HepG2 (cell line): ENCODE measurements around the gene PHF21B. TPM values are rescaled to one million over a fixed set of nuclear protein-coding genes. Genes with fewer than 3 reads are reported as not detected.
"Not testable (repeated sequence)": the region's sequence is repeated elsewhere in the genome, so short reads cannot be mapped to it uniquely, and the experiment has no call there.

Experiments used
- ATAC-seq: fragments of 200-7000 bp; cut with Tn5 transposase; 3 replicates; pipeline ENCODE4 v1.9.1; 2020; ENCODE audit warnings: mild to moderate bottlenecking, moderate library complexity
- BruUV-seq: library from RNA; stranded (reverse); fragments of 400-500 nt; replicated peaks from 2 replicates; lab custom pipeline; 2021; lab: Mats Ljungman, UMichigan
- CTCF ChIA-PET: fragments of 300-600 bp; formaldehyde crosslinking; extraction: SDS; loops from one replicate; lab custom pipeline; 2021; ENCODE audit warnings: low total read pairs, inconsistent platforms, low intra/inter-chr PET ratio; lab: Yijun Ruan, JAX
- POLR2A ChIA-PET: fragments of 350-600 bp; sonication (Branson Sonifier 250); formaldehyde crosslinking; loops from one replicate; lab custom pipeline; 2020; ENCODE audit warnings: antibody characterized with exemption, inconsistent platforms; lab: Yijun Ruan, JAX
- DNase-seq: peaks from one replicate; pipeline ENCODE4 v3.0.0-alpha.2; 2015; ENCODE audit warnings: low spot score
- FAIRE-seq: peaks from 3 replicates; lab custom pipeline; 2011; peaks lifted over from hg19 to GRCh38; lab: Jason Lieb, UNC
- H2AFZ ChIP-seq: one replicate; pipeline ENCODE4 v1.6.1; 2011; ENCODE audit warnings: low read length, inconsistent platforms
- H3K27ac ChIP-seq: fragments of 300-600 bp; 3 replicates; pipeline ENCODE4 v1.8.0; 2011; ENCODE audit warnings: mixed run types, mild to moderate bottlenecking, mixed read lengths, low read length, inconsistent platforms; ENCODE audit not compliant: insufficient read depth; ENCODE audit errors: extremely low read length
- H3K27me3 ChIP-seq, 2 experiments: fragments of 200-600 bp in 1 of 2; 2 replicates in 1 of 2; 3 replicates in 1 of 2; pipeline versions ENCODE4 v1.6.0 to v1.8.0; 2011; ENCODE audit warnings: low read length in 2 of 2, mild to moderate bottlenecking in 2 of 2, moderate library complexity in 2 of 2, inconsistent platforms in 1 of 2; ENCODE audit not compliant: insufficient read depth in 2 of 2, control insufficient read depth in 1 of 2
- H3K36me3 ChIP-seq, 2 experiments: fragments of 200-600 bp in 1 of 2; replicated peaks in 1 of 2; 2 replicates in 1 of 2; 3 replicates in 1 of 2; pipeline versions ENCODE4 v1.5.1 to v1.8.0; 2011; ENCODE audit warnings: low read length in 2 of 2, inconsistent platforms in 1 of 2; ENCODE audit not compliant: insufficient read depth in 2 of 2, control insufficient read depth in 1 of 2
- H3K4me1 ChIP-seq: 2 replicates; pipeline ENCODE4 v1.5.1; 2012; ENCODE audit warnings: low read length, inconsistent platforms; ENCODE audit not compliant: insufficient read depth
- H3K4me2 ChIP-seq: 2 replicates; pipeline ENCODE4 v1.6.0; 2011; ENCODE audit warnings: low read depth, low read length, inconsistent platforms
- H3K4me3 ChIP-seq, 3 experiments: fragments of 200-600 bp in 1 of 3; sonication (generic), shearing (Covaris generic) in 1 of 3; replicated peaks in 1 of 3; 2 replicates each; pipeline ENCODE4 v1.5.1; 2011 to 2016; ENCODE audit warnings: low read length in 3 of 3, inconsistent platforms in 2 of 3, low read depth in 2 of 3, mild to moderate bottlenecking in 2 of 3, control low read depth in 1 of 3, mixed read lengths in 1 of 3; ENCODE audit not compliant: insufficient read depth in 1 of 3
- H3K79me2 ChIP-seq: one replicate; pipeline ENCODE4 v1.6.1; 2011; ENCODE audit warnings: low read length, inconsistent platforms; ENCODE audit not compliant: insufficient read depth
- H3K9ac ChIP-seq: 2 replicates; pipeline ENCODE4 v1.6.0; 2011; ENCODE audit warnings: mild to moderate bottlenecking, low read depth, low read length, inconsistent platforms; ENCODE audit not compliant: insufficient read depth
- H3K9me3 ChIP-seq: 2 replicates; pipeline ENCODE4 v1.5.1; 2012; ENCODE audit warnings: mild to moderate bottlenecking, low read length
- H4K20me1 ChIP-seq: 2 replicates; pipeline ENCODE4 v1.6.0; 2011; ENCODE audit warnings: inconsistent platforms, mild to moderate bottlenecking, low read length, moderate library complexity; ENCODE audit not compliant: insufficient read depth
- ZNF569 ChIP-seq: sonication (generic); formaldehyde crosslinking; IDR thresholded peaks from 2 replicates; pipeline ENCODE4 v1.5.0; 2020; ENCODE audit warnings: mild to moderate bottlenecking, missing genetic modification reagents, moderate library complexity, borderline replicate concordance
- WGBS: methylation state at CpG from one replicate; pipeline ENCODE4 v1.1.6; 2017; ENCODE audit warnings: low lambda C conversion rate; 5-methylcytosine and 5-hydroxymethylcytosine counted together
- in situ Hi-C: cut with HindIII; loops from 2 replicates; pipeline ENCODE4 v1.10.0; 2017; ENCODE audit warnings: low pct_unique_long_range_greater_than_20kb; ENCODE audit not compliant: extremely low pct_ligation_motif_present
- intact Hi-C: fragments of 100-400 bp; cut with micrococcal nuclease; formaldehyde crosslinking; loops from one replicate; pipeline ENCODE4 v1.10.0; 2022; ENCODE audit not compliant: unreplicated experiment
- polyA plus RNA-seq, 8 experiments: library from polyadenylated mRNA; depleted of rRNA in 3 of 8; stranded (reverse) in 7 of 8; unstranded in 1 of 8; fragments of >200 nt; fragmentation: Illumina TruSeq in 4 of 8; extraction: Trizol in 4 of 8; gene quantifications; 2 replicates each; pipeline versions ENCODE4 v1.2.1 to v1.2.3, GENCODE V29; 2011 to 2016; ENCODE audit warnings: low read depth in 4 of 8, missing spikeins in 1 of 8, mixed read lengths in 1 of 8; ENCODE audit not compliant: insufficient read depth in 1 of 8
- total RNA-seq, 5 experiments: library from RNA; depleted of rRNA; stranded (reverse); fragments of >200 nt; fragmentation: Illumina TruSeq; extraction: Trizol; gene quantifications; 2 replicates each; pipeline ENCODE4 v1.2.3, GENCODE V29; 2016; ENCODE audit warnings: low read depth in 1 of 5

Gene PHF21B
- total and polyA plus RNA-seq, 2 of the 13 experiments (the other 11 are each of a cell fraction or from before 2014, with no cell fraction given): not detected

- no peak for TF ChIP-seq ZNF569 (CRISPR knock-in tag)
Observed at GRCh38 chr22:44906248-44906936, 103.4 kb downstream of the PHF21B start (continued).

GRCh38 chr22:44904492-44905152 lies 105.2 kb downstream of the PHF21B start:
- H3K4me2 ChIP-seq, FAIRE-seq, H3K79me2 ChIP-seq, in situ Hi-C loops, H3K4me3 ChIP-seq, H3K27ac ChIP-seq, H3K4me1 ChIP-seq, H2AFZ ChIP-seq, POLR2A ChIA-PET, ATAC-seq, intact Hi-C loops, H4K20me1 ChIP-seq, CTCF ChIA-PET, H3K36me3 ChIP-seq, BruUV-seq, DNase-seq, H3K9ac ChIP-seq: not testable (repeated sequence)
- WGBS: 3% methylated on average over 3 of the region's 5 CpGs
- Histone ChIP-seq H3K27me3 (peaks cover 0 to 37% of the 10 kb centered on the region in 2 experiments; a peak in 4 of 5 replicates), H3K9me3 (peaks cover 25% of the 10 kb centered on the region)

- H3K4me2 ChIP-seq, ATAC-seq, H3K79me2 ChIP-seq, H4K20me1 ChIP-seq, H2AFZ ChIP-seq, H3K4me1 ChIP-seq, CTCF ChIA-PET, intact Hi-C loops, H3K36me3 ChIP-seq, DNase-seq, in situ Hi-C loops, H3K9ac ChIP-seq, POLR2A ChIA-PET, H3K4me3 ChIP-seq, H3K27ac ChIP-seq, BruUV-seq, FAIRE-seq: not testable (repeated sequence)
- WGBS: no CpG with 5 or more reads among the region's 2 CpGs
- H3K27me3 ChIP-seq: peaks cover 0 to 28% of the 10 kb centered on the region in 2 experiments; a peak in 4 of 5 replicates
- H3K9me3 ChIP-seq: peaks cover 25% of the 10 kb centered on the region
Observed at GRCh38 chr22:44903164-44903563, 106.6 kb downstream of the PHF21B start.
